Hepatocyte (in vitro differentiated cells): ENCODE results near the gene SPSB1. TPM values are rescaled to one million over a fixed set of nuclear protein-coding genes. Genes with fewer than 3 reads are reported as not detected.

Source experiments
- DNase-seq: peaks from one replicate; pipeline ENCODE4 v3.0.0-alpha.2; 2016; ENCODE audit warnings: low spot score
- H2AFZ ChIP-seq: fragments of 200-600 bp; sonication (generic); 2 replicates; pipeline ENCODE4 v1.6.0; 2016; ENCODE audit warnings: antibody characterized with exemption, mild to moderate bottlenecking
- H3K27ac ChIP-seq: fragments of 200-600 bp; sonication (generic); 2 replicates; pipeline ENCODE4 v1.5.1; 2016; ENCODE audit warnings: mild to moderate bottlenecking
- H3K27me3 ChIP-seq: fragments of 200-600 bp; sonication (generic); 2 replicates; pipeline ENCODE4 v1.6.1; 2016
- H3K36me3 ChIP-seq: fragments of 200-600 bp; sonication (generic); replicated peaks from 2 replicates; pipeline ENCODE4 v1.5.1; 2016; ENCODE audit warnings: low read depth; ENCODE audit not compliant: insufficient read depth
- H3K4me1 ChIP-seq: fragments of 200-600 bp; sonication (generic); 2 replicates; pipeline ENCODE4 v1.5.1; 2016; ENCODE audit warnings: mild to moderate bottlenecking, moderate library complexity; ENCODE audit not compliant: insufficient read depth
- H3K4me2 ChIP-seq: fragments of 200-600 bp; sonication (generic); 2 replicates; pipeline ENCODE4 v1.6.0; 2016
- H3K4me3 ChIP-seq: fragments of 200-600 bp; sonication (generic); 2 replicates; pipeline ENCODE4 v1.5.1; 2016; ENCODE audit warnings: mild to moderate bottlenecking
- H3K79me2 ChIP-seq: fragments of 200-600 bp; sonication (generic); 2 replicates; pipeline ENCODE4 v1.6.0; 2017; ENCODE audit warnings: mild to moderate bottlenecking
- H3K9me2 ChIP-seq: fragments of 200-600 bp; sonication (generic); replicated peaks from 2 replicates; pipeline ENCODE4 v1.6.0; 2017; ENCODE audit warnings: mild to moderate bottlenecking; ENCODE audit not compliant: insufficient read depth
- H3K9me3 ChIP-seq: fragments of 200-600 bp; sonication (generic); 2 replicates; pipeline ENCODE4 v1.5.1; 2016; ENCODE audit warnings: low read depth, mild to moderate bottlenecking
- H4K20me1 ChIP-seq: fragments of 200-600 bp; sonication (generic); 2 replicates; pipeline ENCODE4 v1.6.0; 2016; ENCODE audit warnings: mild to moderate bottlenecking; ENCODE audit not compliant: insufficient read depth, poor library complexity, severe bottlenecking
- EZH2 ChIP-seq: fragments of 200-600 bp; sonication (generic); IDR thresholded peaks from 2 replicates; pipeline ENCODE4 v1.6.1; 2016; ENCODE audit warnings: antibody characterized with exemption, mild to moderate bottlenecking, borderline replicate concordance
- EZH2phosphoT487 ChIP-seq: fragments of 200-600 bp; sonication (generic); IDR thresholded peaks from one replicate; pipeline ENCODE4 v1.6.1; 2018; ENCODE audit warnings: antibody characterized with exemption, mild to moderate bottlenecking, low read depth, moderate library complexity; ENCODE audit not compliant: unreplicated experiment, severe bottlenecking
- WGBS: methylation state at CpG from one replicate; pipeline ENCODE4 v1.1.6; 2016; ENCODE audit warnings: low lambda C conversion rate; ENCODE audit errors: missing lambda C conversion rate; 5-methylcytosine and 5-hydroxymethylcytosine counted together
- polyA plus RNA-seq: library from polyadenylated mRNA; unstranded; fragments of >200 nt; fragmentation: Nextera tagmentation; extraction: Ambion mirVana; gene quantifications from 2 replicates; pipeline ENCODE4 v1.2.1, GENCODE V29; 2016
- total RNA-seq: library from RNA; depleted of rRNA; stranded (reverse); fragments of >200 nt; gene quantifications from 2 replicates; pipeline ENCODE4 v1.2.3, GENCODE V29; 2014
- TF ChIP-seq, protein P1 (sequence below): fragments of 200-600 bp; sonication (generic); IDR thresholded peaks from 2 replicates; pipeline ENCODE4 v1.5.1; 2016; ENCODE audit warnings: antibody characterized with exemption, mild to moderate bottlenecking; ENCODE audit not compliant: poor library complexity

Gene SPSB1
- total and polyA plus RNA-seq, 2 experiments from 2014 or later, result 61.3 to 102 TPM

DNA sequence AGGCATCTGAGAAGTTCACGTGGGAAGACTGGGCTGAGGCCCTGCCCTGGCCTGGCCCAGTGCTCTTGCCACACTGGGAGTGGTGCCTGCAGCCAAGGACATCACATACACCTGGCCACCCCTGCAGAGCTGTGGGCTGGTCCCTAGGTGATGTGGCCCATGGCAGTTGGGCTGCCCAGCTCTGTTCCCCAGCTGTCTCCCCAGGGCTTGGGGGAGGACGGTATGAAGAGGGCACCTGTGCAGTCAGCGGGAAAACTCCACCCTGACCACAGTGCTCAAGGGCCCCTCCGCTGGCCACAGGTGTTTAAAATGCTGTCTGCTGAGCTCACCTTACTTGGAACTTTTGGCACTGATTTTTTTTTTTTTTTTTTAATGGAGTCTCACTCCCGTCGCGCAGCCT is 126.2 kb downstream of the SPSB1 start:
- no peaks in the 10 kb centered on the region for H3K9me2 ChIP-seq
- no peaks in the 10 kb centered on the region for H3K36me3 ChIP-seq
- no peaks in the 10 kb centered on the region for H3K27me3 ChIP-seq
- DNase-seq, result no peak
- H3K4me2 ChIP-seq, result no peak overlapping the region
- WGBS, result 88% methylated on average over 5 of the region's 7 CpGs
- no peaks in the 10 kb centered on the region for H4K20me1 ChIP-seq
- no peak for TF ChIP-seq EZH2
- TF ChIP-seq EZH2phosphoT487, result no peak
- TF ChIP-seq, protein P1, sequence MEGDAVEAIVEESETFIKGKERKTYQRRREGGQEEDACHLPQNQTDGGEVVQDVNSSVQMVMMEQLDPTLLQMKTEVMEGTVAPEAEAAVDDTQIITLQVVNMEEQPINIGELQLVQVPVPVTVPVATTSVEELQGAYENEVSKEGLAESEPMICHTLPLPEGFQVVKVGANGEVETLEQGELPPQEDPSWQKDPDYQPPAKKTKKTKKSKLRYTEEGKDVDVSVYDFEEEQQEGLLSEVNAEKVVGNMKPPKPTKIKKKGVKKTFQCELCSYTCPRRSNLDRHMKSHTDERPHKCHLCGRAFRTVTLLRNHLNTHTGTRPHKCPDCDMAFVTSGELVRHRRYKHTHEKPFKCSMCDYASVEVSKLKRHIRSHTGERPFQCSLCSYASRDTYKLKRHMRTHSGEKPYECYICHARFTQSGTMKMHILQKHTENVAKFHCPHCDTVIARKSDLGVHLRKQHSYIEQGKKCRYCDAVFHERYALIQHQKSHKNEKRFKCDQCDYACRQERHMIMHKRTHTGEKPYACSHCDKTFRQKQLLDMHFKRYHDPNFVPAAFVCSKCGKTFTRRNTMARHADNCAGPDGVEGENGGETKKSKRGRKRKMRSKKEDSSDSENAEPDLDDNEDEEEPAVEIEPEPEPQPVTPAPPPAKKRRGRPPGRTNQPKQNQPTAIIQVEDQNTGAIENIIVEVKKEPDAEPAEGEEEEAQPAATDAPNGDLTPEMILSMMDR, result no peak
- H3K4me3 ChIP-seq, result no peak overlapping the region
- no peaks in the 10 kb centered on the region for H3K9me3 ChIP-seq
- peaks cover 2% of the 10 kb centered on the region for H3K4me1 ChIP-seq
- no peaks in the 10 kb centered on the region for H3K79me2 ChIP-seq
- no peak overlapping the region for H3K27ac ChIP-seq
- no peak overlapping the region for H2AFZ ChIP-seq

Other genes with a start within 250 kb of the SPSB1 start
- gene SLC2A5, start 223.3 kb upstream of the SPSB1 start, total RNA-seq, result 7.2 TPM in 2 replicates
- gene SLC2A5, start 223.3 kb upstream of the SPSB1 start, polyA plus RNA-seq, result 7.1 and 8.2 TPM in 2 replicates
- gene GPR157, start 163.8 kb upstream of the SPSB1 start, total RNA-seq, result 15.3 and 18.6 TPM in 2 replicates
- gene GPR157, start 163.8 kb upstream of the SPSB1 start, polyA plus RNA-seq, result 6.9 and 14.4 TPM in 2 replicates
- gene H6PD, start 58.1 kb upstream of the SPSB1 start, total RNA-seq, result 40.4 and 54.8 TPM in 2 replicates
- 23.9 and 26.3 TPM in 2 replicates for gene H6PD, start 58.1 kb upstream of the SPSB1 start, polyA plus RNA-seq
- 21.7 and 22.1 TPM in 2 replicates for gene SLC25A33, start 246.6 kb downstream of the SPSB1 start, total RNA-seq
- 10.8 and 14.4 TPM in 2 replicates for gene SLC25A33, start 246.6 kb downstream of the SPSB1 start, polyA plus RNA-seq